Measurements from ENCODE around the gene PSMD5. TPM values are rescaled to one million over a fixed set of nuclear protein-coding genes. Genes with fewer than 3 reads are reported as not detected.

The PSMD5 gene
- total RNA-seq, 1 experiment from 2014 or later, result 68.1 TPM

DNA sequence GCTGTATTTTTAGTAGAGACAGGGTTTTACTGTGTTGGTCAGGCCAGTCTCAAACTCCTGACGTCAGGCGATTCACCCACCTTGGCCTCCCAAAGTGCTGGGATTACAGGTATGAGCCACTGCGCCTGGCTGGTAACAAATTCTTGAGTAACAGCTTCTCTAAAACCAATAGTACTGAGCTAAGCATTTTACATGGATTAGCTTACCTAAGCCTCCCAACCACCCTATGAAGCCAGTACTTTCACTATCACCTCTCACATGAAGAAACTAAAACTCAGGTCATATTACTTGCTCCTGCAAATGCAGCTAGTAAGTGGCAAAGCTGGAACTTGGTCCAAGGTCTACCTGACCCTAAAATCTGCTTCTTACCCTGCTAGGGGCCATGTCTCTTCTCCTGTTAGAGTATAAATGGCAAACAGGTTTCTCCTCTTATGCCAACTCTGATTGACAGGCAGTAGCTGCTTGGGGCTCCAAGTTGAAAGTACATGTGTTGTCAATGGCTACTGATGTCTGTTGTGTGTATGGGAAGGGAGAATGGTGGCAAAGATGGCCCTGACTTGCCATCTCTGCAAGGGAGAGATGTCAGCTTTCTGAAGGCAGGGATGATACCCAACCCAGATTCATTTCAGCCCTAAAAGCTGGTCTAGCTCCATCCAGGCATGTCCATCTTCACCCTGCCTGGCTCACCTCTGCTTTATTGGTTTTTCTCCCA is 30.2 kb upstream of the PSMD5 start:
- no peaks in the 10 kb centered on the region for H3K27me3 ChIP-seq (replicated peaks; ENCODE audit: control insufficient read depth, insufficient read depth, low read length)
- H3K4me3 ChIP-seq (ENCODE audit: low read depth, low read length), result no peak overlapping the region
- H3K4me3 Mint-ChIP-seq (ENCODE audit: unreplicated experiment), result no peak overlapping the region
- CTCF ChIA-PET, result interaction anchor here (1.7 kb wide), 1 partner anchor 13 kb away, joined by 4 read pairs; no protein-coding TSS in a partner anchor
- POLR2A ChIA-PET, result interaction anchor here (0.9 kb wide), 1 partner anchor 79 kb away, joined by 3 read pairs; no protein-coding TSS in a partner anchor
- no peak for DNase-seq
- H3K4me1 Mint-ChIP-seq (ENCODE audit: low read depth, unreplicated experiment), result peaks cover 28% of the 10 kb centered on the region
- TF ChIP-seq, protein P1, sequence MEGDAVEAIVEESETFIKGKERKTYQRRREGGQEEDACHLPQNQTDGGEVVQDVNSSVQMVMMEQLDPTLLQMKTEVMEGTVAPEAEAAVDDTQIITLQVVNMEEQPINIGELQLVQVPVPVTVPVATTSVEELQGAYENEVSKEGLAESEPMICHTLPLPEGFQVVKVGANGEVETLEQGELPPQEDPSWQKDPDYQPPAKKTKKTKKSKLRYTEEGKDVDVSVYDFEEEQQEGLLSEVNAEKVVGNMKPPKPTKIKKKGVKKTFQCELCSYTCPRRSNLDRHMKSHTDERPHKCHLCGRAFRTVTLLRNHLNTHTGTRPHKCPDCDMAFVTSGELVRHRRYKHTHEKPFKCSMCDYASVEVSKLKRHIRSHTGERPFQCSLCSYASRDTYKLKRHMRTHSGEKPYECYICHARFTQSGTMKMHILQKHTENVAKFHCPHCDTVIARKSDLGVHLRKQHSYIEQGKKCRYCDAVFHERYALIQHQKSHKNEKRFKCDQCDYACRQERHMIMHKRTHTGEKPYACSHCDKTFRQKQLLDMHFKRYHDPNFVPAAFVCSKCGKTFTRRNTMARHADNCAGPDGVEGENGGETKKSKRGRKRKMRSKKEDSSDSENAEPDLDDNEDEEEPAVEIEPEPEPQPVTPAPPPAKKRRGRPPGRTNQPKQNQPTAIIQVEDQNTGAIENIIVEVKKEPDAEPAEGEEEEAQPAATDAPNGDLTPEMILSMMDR (IDR thresholded peaks at IDR 0.05; ENCODE audit: insufficient read depth in 1 of 2, low read depth in 1 of 2, low read length in 1 of 2, severe bottlenecking in 1 of 2, unreplicated experiment in 1 of 2), result no peak
- H3K36me3 Mint-ChIP-seq (ENCODE audit: insufficient read depth, unreplicated experiment), result peaks cover 55% of the 10 kb centered on the region
- no TSS peak for BruUV-seq (replicated peaks)
- peaks cover 1% of the 10 kb centered on the region for H3K36me3 ChIP-seq (ENCODE audit: control insufficient read depth, insufficient read depth, low read length)
- no peaks in the 10 kb centered on the region for H3K27me3 Mint-ChIP-seq (ENCODE audit: insufficient read depth, unreplicated experiment)
- no peaks in the 10 kb centered on the region for H3K9me3 Mint-ChIP-seq (ENCODE audit: unreplicated experiment)
- no peaks in the 10 kb centered on the region for H3K9me3 ChIP-seq
- H3K4me1 ChIP-seq, result peaks cover 37% of the 10 kb centered on the region
- H3K27ac Mint-ChIP-seq (ENCODE audit: unreplicated experiment), result peak overlapping the region; percentile 69
- intact Hi-C loops (cut with micrococcal nuclease; ENCODE audit: unreplicated experiment), result loop anchor here (1.0 kb wide), 1 partner anchor 30 kb away; no protein-coding TSS in a partner anchor

DNA sequence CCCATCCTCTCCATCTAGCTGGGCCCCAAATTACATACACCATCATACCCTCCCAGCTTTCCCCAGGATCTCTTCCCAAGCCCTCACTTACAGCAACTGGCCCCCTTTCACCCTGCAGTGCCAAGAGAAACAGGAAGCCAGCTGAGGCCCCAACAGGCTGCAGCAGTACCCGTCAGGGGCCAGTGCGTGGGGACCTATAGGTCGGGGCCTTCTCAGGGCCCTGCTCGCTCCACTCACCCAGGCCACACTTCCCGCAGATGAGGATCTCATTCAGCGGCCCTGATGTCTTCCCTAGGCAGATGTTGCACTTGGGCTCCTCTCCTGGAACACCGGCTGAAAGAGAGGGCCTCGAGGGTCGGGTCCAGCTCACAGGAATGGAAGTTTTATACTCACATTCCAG is 27.5 kb upstream of the PSMD5 start:
- Histone ChIP-seq H3K9me3 (no peaks in the 10 kb centered on the region), H3K4me3 (ENCODE audit: low read depth, low read length) (no peak overlapping the region), H3K4me1 (peaks cover 28% of the 10 kb centered on the region), H3K27me3 (replicated peaks; ENCODE audit: control insufficient read depth, insufficient read depth, low read length) (no peaks in the 10 kb centered on the region), H3K36me3 (ENCODE audit: control insufficient read depth, insufficient read depth, low read length) (peaks cover 1% of the 10 kb centered on the region)
- no peaks in the 10 kb centered on the region for H3K9me3 Mint-ChIP-seq (ENCODE audit: unreplicated experiment)
- H3K27me3 Mint-ChIP-seq (ENCODE audit: insufficient read depth, unreplicated experiment), result no peaks in the 10 kb centered on the region
- H3K4me1 Mint-ChIP-seq (ENCODE audit: low read depth, unreplicated experiment), result peaks cover 20% of the 10 kb centered on the region
- no peak overlapping the region for H3K4me3 Mint-ChIP-seq (ENCODE audit: unreplicated experiment)
- no peak for DNase-seq
- intact Hi-C loops (cut with micrococcal nuclease; ENCODE audit: unreplicated experiment), result no loop called here
- TF ChIP-seq, protein P1 (IDR thresholded peaks at IDR 0.05; ENCODE audit: insufficient read depth in 1 of 2, low read depth in 1 of 2, low read length in 1 of 2, severe bottlenecking in 1 of 2, unreplicated experiment in 1 of 2), result no peak
- no peak overlapping the region for H3K27ac Mint-ChIP-seq (ENCODE audit: unreplicated experiment)
- peaks cover 44% of the 10 kb centered on the region for H3K36me3 Mint-ChIP-seq (ENCODE audit: insufficient read depth, unreplicated experiment)
- ChIA-PET POLR2A (no interaction called here), CTCF (no interaction called here)
- no TSS peak for BruUV-seq (replicated peaks)

DNA sequence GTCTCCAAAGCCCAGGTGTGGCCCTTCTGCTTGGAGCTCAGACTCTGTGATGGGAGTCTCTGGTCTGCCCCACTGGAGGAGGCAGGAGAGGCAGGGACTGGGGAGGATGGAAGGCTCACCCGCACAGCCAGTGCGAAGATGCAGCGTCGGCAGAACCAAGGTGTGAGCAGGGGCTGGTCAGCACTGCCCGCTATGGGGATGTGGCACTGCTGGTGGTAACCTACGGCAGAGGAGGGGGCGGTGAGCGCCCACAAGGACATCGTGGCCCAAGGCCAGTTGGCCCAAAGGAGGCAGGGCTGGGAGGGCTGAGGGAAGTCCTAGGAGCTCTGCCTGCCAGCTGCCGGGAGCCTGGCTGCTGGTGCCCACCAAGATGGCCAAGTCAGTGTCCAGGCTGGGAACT is 27.0 kb upstream of the PSMD5 start:
- Mint-ChIP-seq H3K36me3 (ENCODE audit: insufficient read depth, unreplicated experiment) (peaks cover 44% of the 10 kb centered on the region), H3K27ac (ENCODE audit: unreplicated experiment) (no peak overlapping the region), H3K27me3 (ENCODE audit: insufficient read depth, unreplicated experiment) (no peaks in the 10 kb centered on the region), H3K4me1 (ENCODE audit: low read depth, unreplicated experiment) (peaks cover 18% of the 10 kb centered on the region), H3K9me3 (ENCODE audit: unreplicated experiment) (no peaks in the 10 kb centered on the region), H3K4me3 (ENCODE audit: unreplicated experiment) (no peak overlapping the region)
- H3K4me1 ChIP-seq, result peaks cover 23% of the 10 kb centered on the region
- ChIA-PET POLR2A (no interaction called here), CTCF (no interaction called here)
- TF ChIP-seq, protein P1 (IDR thresholded peaks at IDR 0.05; ENCODE audit: insufficient read depth in 1 of 2, low read depth in 1 of 2, low read length in 1 of 2, severe bottlenecking in 1 of 2, unreplicated experiment in 1 of 2), result no peak
- H3K36me3 ChIP-seq (ENCODE audit: control insufficient read depth, insufficient read depth, low read length), result peaks cover 1% of the 10 kb centered on the region
- no TSS peak for BruUV-seq (replicated peaks)
- intact Hi-C loops (cut with micrococcal nuclease; ENCODE audit: unreplicated experiment), result no loop called here
- no peaks in the 10 kb centered on the region for H3K9me3 ChIP-seq
- H3K27me3 ChIP-seq (replicated peaks; ENCODE audit: control insufficient read depth, insufficient read depth, low read length), result no peaks in the 10 kb centered on the region
- no peak for DNase-seq
- H3K4me3 ChIP-seq (ENCODE audit: low read depth, low read length), result no peak overlapping the region
